AG04449 (cell line): ENCODE measurements around the gene EEFSEC.

ENCODE experiments used
- CTCF ChIA-PET: fragments of 350-600 bp; formaldehyde crosslinking; extraction: SDS; loops from one replicate; lab custom pipeline; 2021; ENCODE audit warnings: antibody characterized with exemption; lab: Yijun Ruan, JAX
- POLR2A ChIA-PET: fragments of 400-600, 350-600 bp; formaldehyde crosslinking; extraction: SDS; loops from one replicate; lab custom pipeline; 2020; ENCODE audit warnings: antibody characterized with exemption, inconsistent platforms; lab: Yijun Ruan, JAX
- DNase-seq: peaks from one replicate; pipeline ENCODE4 v3.0.0-alpha.2; 2010; ENCODE audit warnings: low read depth, low spot score
- H3K4me3 ChIP-seq: 2 replicates; pipeline ENCODE4 v1.5.1; 2011; ENCODE audit warnings: low read depth, mild to moderate bottlenecking, control low read depth, low read length
- TF ChIP-seq, protein P1 (sequence below): IDR thresholded peaks from one replicate; pipeline ENCODE4 v1.5.1; 2011; ENCODE audit warnings: mild to moderate bottlenecking, moderate library complexity, low read length, control low read depth, inconsistent platforms; ENCODE audit not compliant: insufficient read depth; ENCODE audit errors: missing control alignments

The EEFSEC gene

GRCh38 chr3:128322030-128323022 is 169.0 kb downstream of the EEFSEC start:
- no peak for DNase-seq
- TF ChIP-seq, protein P1, sequence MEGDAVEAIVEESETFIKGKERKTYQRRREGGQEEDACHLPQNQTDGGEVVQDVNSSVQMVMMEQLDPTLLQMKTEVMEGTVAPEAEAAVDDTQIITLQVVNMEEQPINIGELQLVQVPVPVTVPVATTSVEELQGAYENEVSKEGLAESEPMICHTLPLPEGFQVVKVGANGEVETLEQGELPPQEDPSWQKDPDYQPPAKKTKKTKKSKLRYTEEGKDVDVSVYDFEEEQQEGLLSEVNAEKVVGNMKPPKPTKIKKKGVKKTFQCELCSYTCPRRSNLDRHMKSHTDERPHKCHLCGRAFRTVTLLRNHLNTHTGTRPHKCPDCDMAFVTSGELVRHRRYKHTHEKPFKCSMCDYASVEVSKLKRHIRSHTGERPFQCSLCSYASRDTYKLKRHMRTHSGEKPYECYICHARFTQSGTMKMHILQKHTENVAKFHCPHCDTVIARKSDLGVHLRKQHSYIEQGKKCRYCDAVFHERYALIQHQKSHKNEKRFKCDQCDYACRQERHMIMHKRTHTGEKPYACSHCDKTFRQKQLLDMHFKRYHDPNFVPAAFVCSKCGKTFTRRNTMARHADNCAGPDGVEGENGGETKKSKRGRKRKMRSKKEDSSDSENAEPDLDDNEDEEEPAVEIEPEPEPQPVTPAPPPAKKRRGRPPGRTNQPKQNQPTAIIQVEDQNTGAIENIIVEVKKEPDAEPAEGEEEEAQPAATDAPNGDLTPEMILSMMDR, result peak; percentile 67
- POLR2A ChIA-PET, result no interaction called here
- no peak overlapping the region for H3K4me3 ChIP-seq
- CTCF ChIA-PET, result interaction anchor here (0.6 to 5.6 kb wide), 26 partner anchors 8 to 286 kb away, joined by 3 to 28 read pairs (median 4); no protein-coding TSS in a partner anchor

- H3K4me3 ChIP-seq, result no peak overlapping the region
- DNase-seq, result no peak
- TF ChIP-seq, protein P1, result no peak
- POLR2A ChIA-PET, result no interaction called here
- CTCF ChIA-PET, result interaction anchor here (0.6 to 5.6 kb wide), 11 partner anchors 13 to 285 kb away, joined by 3 to 28 read pairs (median 7); no protein-coding TSS in a partner anchor
Observed at GRCh38 chr3:128323206-128324081, 170.2 kb downstream of the EEFSEC start.

DNA sequence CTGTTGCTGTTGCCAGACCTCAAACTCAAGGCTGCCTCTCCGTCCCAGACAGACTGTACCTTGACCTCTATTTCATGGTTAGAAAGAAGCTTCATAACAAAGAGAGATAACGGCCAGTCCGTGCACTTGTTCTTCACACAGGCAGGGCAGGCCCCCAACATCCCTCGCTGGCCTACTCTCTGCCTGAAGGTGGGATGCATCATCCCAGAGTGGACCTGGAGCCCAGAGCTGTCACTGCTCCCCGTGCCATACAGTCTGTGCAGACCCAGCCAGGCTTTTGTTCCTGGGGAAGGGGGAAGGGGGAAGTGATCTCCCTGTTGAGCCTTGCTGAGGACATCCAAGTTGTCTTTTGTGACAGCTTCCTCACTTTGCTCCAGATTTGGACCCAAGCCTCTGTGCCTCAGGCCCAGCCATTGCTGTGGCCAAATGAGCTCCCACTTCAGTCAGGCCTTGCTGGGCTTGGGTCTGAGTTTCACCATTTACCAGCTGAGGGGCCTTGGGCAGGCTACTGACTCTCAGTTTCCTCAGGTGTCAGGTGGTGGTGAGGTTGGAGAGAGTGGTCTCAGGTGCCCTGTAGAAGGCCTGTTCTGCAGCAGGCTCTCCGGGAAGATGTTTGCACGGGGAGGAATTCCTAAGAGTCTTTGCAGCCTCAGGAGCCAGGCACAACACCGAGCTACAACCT is 171.8 kb downstream of the EEFSEC start:
- CTCF ChIA-PET, result interaction anchor here (1.0 to 1.1 kb wide), 4 partner anchors 9 to 284 kb away, joined by 3 read pairs; no protein-coding TSS in a partner anchor

DNA sequence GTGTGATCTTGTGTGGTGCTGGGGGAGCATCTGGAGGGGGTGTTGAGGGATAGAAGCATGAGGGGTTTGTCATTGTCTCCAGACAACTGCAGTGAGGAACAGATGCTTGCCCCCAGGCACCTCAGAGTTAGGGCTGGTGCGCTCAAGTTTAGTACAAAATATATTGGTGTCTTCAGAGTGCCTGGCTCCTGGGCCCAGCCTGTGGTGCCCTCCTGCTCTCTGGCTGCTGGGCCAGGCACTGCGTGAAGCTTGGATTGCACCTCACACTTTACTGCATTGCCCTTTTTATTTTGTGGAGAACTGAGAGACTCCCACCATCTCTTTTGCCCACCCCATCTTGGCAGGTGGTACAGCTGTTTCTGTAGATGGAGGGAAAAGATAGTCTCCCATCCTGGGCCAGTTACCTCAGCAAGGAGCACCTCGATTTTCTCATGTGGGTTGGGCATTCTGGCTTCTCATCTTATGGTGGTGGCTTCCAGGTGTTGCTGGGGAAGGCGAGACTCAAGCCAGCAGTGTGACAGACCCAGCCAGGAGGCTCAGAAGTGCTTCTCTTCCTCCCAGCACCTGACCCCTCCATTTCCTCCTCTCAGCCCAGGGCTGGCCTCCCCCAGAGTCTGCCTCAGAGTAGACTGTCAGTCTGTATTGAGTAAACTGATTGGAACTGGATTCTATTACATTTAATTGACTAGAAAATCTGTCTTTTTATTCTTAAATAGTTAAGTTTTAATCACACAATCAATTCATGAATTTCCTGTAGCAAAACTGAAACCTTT is 173.0 kb downstream of the EEFSEC start:
- ChIA-PET POLR2A (no interaction called here), CTCF (interaction anchor here (0.5 kb wide), 1 partner anchor 60 kb away, joined by 3 read pairs; no protein-coding TSS in a partner anchor)
- no peak overlapping the region for H3K4me3 ChIP-seq
- no peak for DNase-seq
- TF ChIP-seq, protein P1, result no peak

More for the DNA sequence above, 171.8 kb downstream of the EEFSEC start:
- no peak overlapping the region for H3K4me3 ChIP-seq
- POLR2A ChIA-PET, result no interaction called here
- DNase-seq, result no peak
- TF ChIP-seq, protein P1, result no peak

DNA sequence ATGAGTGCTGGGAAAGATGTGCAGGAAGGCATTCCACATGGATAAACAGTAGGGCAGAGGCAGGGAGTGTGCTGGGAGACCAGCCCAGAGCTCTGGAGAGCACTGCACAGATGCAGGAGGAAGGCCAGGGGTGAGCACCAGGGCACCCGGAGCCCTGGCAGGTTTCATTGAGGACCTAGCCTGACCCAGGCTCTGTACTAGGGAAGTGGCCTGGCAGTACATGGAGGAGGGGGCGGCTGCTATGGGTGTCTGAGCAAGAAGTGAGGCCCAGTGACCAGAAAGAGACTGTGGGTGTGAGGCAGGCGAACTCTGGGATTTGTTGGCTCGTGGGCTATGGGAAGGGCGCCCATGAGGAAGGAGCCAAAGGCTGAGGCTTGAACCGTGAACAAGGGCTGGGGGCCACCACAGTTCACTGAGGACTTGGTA is 174.3 kb downstream of the EEFSEC start:
- TF ChIP-seq, protein P1, result no peak
- ChIA-PET CTCF (no interaction called here), POLR2A (no interaction called here)
- no peak for DNase-seq
- no peak overlapping the region for H3K4me3 ChIP-seq
